OCI-LY3 (cell line): ENCODE data around the gene SMARCE1.

Experiments
- EZH2phosphoT487 ChIP-seq: fragments of 200-600 bp; shearing (Covaris generic); IDR thresholded peaks from 2 replicates; pipeline ENCODE4 v1.6.1; 2018; ENCODE audit warnings: antibody characterized with exemption, mixed run types, low read depth
- TF ChIP-seq, protein P1 (sequence below): fragments of 200-600, 300-600 bp; sonication (generic); IDR thresholded peaks from 2 replicates; pipeline ENCODE4 v1.5.1; 2014; ENCODE audit warnings: antibody characterized with exemption, low read length, low read depth

DNA sequence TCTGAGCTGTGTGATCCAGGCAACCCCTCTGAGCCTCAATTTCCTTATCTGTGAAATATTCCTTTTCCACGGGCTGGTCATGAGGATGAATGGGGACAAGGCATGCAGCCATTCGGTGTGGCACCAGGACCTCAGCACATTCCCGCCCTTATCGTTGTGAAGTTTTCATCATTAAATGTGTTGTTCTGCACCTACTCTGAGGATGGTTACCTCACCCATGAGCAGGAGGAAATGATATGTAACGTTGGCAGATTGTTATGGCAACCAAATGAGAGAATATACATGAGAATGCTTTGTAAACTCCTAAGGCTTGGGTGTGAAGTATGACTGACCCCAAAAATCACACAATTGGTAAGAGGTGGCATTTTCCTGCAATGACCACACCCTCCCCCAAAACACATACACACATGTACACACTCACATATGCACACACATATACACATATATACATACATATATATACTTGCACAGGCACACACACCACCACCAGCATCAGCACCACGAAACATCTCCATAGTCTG is 39.5 kb downstream of the SMARCE1 start:
- TF ChIP-seq, protein P1, sequence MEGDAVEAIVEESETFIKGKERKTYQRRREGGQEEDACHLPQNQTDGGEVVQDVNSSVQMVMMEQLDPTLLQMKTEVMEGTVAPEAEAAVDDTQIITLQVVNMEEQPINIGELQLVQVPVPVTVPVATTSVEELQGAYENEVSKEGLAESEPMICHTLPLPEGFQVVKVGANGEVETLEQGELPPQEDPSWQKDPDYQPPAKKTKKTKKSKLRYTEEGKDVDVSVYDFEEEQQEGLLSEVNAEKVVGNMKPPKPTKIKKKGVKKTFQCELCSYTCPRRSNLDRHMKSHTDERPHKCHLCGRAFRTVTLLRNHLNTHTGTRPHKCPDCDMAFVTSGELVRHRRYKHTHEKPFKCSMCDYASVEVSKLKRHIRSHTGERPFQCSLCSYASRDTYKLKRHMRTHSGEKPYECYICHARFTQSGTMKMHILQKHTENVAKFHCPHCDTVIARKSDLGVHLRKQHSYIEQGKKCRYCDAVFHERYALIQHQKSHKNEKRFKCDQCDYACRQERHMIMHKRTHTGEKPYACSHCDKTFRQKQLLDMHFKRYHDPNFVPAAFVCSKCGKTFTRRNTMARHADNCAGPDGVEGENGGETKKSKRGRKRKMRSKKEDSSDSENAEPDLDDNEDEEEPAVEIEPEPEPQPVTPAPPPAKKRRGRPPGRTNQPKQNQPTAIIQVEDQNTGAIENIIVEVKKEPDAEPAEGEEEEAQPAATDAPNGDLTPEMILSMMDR = no peak
- no peak for TF ChIP-seq EZH2phosphoT487
